Measurements from ENCODE around the gene C5orf24.
"Not testable (repeated sequence)": the region's sequence is repeated elsewhere in the genome, so short reads cannot be mapped to it uniquely, and the experiment has no call there.

The C5orf24 gene

DNA sequence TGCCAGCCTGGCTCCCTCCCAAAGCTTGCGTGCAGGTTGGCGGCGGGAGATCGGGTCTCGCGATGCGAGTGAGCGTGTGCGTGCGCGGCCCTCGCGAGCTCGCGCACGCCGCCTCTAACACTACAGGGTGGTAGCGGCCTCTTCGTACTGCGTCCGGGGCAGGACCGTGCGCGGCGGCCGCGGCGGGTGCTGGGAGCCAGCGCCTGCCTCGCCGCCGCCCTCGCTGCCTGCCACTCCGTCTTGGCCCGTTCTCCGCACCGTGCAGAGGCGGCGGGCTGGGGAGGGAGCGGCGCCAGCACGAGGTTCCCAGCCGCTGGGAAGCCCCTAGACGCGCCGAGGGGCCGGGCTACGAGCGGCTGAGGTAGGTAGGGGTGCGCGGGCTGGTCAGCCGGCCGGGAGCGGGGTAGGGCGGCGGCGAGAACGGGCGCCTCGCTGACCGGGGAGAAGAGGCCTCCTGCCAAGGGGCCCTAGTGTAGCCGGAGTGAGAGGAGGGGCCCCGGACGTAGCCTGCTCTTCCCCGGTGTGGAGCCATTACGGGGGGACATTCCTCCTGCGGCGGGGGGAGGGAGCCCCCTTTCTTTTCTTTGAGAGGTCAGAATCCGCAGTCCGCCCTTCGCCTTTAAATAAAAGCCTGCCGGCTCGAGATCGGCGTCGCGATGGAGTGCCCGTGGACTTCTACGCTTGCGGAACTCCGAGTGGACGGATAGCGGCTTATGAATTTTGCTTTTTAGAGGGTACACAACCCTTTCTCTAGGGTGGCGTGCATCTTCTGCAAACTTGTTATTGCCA is at the start of gene C5orf24:
Gene C5orf24, plus strand, starts transcription at position 117 of the 789 bp plus-strand sequence. CDS start 8,933 bp downstream, outside the sequence.
- peak; percentile 90 for DNase-seq

DNA sequence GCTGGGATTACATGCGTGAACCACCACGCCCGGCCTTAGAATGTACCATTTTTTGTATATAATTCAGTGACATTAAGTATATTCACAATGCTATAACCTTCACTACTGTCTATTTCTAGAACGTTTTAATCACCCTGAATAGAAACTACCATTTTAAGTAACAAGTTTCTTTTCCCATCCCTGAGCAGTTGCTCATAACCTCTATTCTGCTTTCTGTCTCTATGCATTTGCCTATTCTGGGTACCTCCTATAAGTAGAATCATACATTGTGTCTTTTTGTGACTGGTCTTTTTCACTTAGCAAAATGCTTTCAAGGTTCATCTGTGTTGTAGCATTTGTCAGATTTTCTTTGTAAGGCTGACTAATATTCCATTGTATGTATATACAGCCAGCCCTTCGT is 47.3 kb upstream of the C5orf24 start:
- no peak for DNase-seq

DNA sequence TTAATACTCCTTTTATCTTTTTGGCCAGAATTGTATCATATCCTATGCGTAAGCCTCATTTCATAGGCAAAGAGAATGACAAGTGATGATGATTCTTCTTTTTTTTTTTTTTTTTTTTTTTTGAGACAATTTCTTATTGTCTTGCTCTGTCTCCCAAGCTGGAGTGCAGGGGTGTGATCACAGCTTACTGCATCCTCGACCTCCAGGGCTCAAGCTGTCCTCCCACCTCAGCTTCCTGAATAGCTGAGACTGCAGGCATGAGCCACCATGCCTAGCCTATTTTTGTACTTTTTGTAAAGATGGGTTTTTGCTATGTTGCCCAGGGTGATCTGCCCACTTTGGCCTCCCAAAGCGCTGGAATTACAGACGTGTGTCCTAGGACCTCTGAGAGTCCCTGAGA is 41.9 kb upstream of the C5orf24 start:
- DNase-seq, result no peak

DNA sequence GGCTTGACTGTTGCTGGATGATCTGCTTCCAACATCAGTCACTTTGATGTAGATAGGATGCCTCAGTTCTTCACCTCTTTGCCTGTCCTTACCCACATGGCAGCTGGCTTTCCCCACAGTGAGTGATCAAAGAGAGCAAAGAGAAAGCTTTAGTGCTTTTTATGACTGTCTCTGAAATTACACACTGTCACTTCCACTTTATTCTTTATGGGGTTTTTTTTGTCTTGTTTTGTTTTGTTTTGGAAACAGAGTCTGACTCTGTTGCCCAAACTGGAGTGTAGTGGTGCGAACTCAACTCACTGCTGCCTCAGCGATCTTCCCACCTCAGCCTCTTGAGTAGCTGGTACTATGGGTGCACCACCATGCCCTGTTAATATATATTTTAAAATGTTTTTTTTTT is 32.4 kb upstream of the C5orf24 start:
- no peak for DNase-seq

GRCh38 chr5:134813827-134814226 is 31.9 kb upstream of the C5orf24 start:
- DNase-seq, result no peak

DNA sequence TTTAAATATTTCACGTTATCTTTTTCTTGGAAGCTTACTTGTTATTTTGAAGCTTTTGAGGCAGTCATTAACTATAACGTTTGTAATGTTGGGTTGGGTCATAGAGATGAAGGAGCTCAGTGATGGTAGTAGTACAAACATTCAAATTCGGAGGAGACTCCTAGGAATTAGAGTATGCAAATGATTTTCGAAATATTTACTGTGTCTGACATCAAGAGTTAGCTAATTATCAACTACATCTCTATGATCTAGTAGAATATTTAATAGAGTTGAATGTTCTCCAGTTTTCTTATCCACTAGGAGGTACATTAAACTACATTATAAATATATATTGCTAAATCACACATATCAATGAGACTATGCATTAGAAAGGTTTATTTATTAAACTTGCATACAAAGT is 28.8 kb upstream of the C5orf24 start:
- DNase-seq, result no peak

GRCh38 chr5:134818776-134819175 is 27.0 kb upstream of the C5orf24 start:
- DNase-seq, result no peak

DNA sequence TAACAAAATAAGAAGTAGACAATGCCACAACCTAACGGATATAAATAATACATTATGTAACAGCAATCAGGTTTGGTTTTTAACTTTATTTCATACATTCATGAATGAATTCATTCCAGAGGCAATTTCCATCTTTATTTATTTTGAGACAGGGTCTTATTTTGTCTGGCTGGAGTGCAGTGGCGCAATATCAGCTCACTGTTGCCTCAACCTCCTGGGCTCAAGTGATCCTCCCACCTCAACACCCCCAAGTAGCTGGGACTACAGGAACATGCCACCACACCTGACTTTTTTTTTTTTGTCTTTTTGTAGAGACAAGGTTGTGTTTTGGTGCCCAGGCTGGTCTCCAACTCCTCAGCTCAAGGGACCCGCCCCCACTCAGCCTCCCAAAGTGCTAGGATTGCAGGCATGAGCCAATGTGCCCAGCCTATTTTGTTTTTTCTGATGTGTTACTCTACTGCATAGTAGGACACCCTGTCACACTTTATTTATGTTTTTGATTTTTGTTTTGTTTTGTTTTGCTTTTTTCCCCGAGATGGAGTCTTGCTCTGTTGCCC is 26.3 kb upstream of the C5orf24 start:
- DNase-seq, result no peak

GRCh38 chr5:134821841-134822240 is 23.9 kb upstream of the C5orf24 start:
- no peak for DNase-seq

DNA sequence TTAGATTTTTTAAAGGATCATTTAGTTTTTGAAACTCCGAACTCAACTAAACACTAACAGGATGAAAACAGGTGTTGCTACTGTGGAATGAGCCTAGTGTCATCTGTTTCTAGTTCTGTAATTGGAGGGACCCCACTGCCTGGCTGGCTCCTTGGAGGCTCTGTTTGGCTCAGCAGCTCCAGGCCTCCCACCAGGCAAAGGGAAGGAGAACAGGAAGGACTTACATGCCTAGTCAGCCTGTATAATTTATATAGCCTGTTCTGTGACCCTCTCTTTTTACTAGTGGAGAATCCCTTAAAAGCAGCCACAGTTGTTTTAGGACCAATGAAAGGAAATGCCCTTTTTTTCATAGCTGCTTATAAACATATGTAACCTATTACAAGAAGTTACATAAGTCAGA is 21.1 kb upstream of the C5orf24 start:
- DNase-seq, result no peak

GRCh38 chr5:134825212-134825611 is 20.6 kb upstream of the C5orf24 start:
- DNase-seq, result no peak

DNA sequence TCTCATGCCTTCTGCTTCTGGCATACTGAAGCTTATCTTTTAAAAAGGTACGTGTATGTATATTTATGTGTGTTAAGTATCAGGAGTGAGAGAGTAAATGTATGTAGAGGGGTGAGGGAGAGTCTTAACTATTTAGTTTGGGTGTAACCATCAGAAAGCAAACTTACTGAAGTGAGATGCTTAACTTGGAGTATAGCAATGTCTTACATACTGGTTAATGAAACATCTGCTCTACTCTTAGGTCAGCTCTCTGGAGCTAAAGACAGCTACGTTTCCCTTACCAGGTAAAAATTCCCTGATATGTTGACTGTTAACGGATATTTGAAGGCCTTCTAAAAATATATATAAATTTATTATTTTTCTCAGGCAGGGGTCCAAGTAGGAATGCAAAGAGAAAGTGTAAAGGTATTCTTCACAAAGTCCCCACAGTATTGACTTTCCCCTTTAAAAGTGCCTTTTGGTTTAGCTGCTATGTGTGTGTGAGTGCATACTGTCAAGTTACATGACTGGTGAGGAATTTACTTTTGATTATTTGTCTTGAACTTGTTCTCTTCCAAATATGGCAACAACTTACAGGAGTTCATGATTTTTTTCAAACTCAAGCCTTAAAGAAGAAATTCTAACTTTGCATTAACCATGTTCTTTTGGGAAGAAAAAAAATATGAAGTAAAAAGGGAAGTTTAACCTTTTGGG is 12.3 kb upstream of the C5orf24 start:
- no peak for DNase-seq

DNA sequence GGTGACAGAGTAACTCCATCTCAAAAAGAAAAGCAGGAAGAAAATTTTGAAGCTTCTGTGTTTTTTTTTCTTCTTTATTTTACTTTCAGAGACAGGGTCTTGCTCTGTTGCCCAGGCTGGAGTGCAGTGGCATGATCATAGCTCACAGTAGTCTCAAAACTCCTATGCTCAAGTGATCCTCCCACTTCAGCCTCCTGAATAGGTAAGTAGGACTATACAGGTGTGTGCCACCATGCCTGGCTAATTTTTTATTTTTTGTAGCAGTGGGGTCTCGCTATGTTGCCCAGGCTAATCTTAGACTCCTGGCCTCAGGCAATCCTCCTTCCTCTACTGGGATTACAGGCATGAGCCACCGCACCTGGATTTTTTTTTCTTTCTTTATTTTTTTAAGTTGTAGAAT is 10.1 kb upstream of the C5orf24 start:
- DNase-seq, result no peak

DNA sequence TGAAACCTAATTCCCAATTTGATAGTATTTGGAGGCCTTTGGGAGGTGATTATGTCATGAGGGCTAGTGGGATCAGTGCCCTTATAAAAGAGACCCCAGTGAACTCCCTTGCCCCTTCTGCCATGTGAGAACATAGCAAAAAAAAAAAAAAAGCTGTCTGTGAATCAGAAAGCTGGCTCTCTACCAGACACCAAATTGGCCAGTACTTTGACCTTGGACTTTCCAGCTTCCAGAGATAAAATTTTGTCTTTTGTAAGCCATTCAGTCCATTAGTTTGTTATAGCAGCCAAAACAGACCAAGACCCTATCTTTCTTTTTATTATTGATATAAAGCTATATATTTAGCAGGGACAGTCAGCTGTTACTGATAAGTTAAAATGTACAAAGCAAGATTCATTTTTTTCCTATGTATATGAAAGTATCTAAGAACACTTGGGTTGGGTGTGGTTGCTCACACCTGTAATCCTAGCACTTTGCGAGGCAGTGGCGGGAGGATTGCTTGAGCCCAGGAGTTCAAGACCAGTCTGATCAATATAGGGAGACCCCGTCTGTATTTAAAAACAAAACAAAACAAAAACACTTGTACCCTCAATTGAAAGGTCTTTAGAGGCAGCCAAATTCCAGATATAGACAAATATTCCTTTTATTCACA is 8.1 kb upstream of the C5orf24 start:
- no peak for DNase-seq

DNA sequence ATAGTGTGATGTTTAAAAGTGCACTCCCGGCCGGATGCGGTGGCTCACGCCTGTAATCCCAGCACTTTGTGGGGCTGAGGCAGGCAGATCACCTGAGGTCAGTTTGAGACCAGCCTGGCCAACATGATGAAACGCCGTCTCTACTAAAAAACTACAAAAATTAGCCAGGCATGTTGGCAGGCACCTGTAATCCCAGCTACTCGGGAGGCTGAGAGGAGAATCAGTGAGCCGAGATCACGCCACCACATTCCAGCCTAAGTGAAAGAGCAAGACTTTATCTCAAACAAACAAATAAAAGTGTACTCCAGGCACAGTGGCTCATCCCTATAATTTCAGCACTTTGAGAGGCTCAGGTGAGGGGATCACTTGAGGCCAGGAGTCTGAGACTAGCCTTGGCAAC is 7.4 kb upstream of the C5orf24 start:
- DNase-seq, result not testable (repeated sequence)

- no peak for DNase-seq
These were observed 5.0 kb upstream of the C5orf24 start for GRCh38 chr5:134840811-134841210.

GRCh38 chr5:134844252-134844651 is 1.5 kb upstream of the C5orf24 start:
- DNase-seq, result no peak

DNA sequence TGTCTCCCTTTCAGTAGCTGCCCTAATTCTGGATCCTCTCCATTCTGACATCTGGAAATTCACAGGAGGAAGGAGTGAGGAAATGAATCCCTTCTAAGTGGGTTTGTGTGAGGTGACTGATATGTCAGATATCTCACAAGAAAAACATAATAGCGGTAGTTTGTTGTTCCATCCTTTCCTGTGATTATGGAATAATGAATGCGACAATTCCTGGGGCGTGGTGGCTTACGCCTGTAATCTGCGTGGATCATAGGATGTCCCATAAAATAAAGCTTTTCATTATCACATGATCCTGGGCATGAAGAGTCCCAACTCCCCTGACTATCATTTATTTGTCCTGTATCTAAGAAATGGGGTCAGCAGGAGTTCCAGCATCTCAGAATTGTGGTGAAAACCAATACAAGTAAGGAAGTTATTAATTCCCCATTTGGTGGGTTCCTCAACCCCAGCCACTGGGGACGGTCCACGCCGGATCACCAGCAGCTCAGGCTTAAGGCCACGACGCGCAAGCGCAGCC is 375 bp upstream of the C5orf24 start:
- no peak for DNase-seq

- DNase-seq, result no peak
These were observed 833 bp downstream of the C5orf24 start for GRCh38 chr5:134846641-134846960.

DNA sequence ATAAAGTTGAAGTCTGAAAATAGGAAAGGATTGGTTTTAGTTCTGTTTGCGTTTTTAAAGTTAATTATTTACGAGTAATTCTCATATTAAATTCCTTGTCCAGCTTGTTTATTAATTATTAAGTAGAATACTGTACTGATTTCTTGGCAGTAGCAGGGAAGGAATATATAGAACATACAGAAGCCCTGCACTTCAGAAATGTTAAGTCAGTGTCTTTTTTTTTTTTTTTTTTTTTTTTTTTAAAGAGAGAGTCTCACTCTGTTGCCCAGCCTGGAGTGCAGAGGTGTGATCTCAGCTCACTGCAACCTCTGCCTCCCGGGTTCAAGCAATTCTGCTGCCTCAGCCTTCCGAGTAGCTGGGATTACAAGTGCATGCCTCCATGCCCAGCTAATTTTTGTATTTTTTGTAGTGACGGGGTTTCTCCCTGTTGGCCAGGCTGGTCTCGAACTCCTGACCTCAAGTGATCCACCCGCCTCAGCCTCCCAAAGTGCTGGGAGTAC is 3.7 kb downstream of the C5orf24 start:
- not testable (repeated sequence) for DNase-seq

GRCh38 chr5:134851307-134851923 is 5.6 kb downstream of the C5orf24 start:
- no peak for DNase-seq

- not testable (repeated sequence) for DNase-seq
These were observed 10.7 kb downstream of the C5orf24 start for GRCh38 chr5:134856465-134856864.

GRCh38 chr5:134857401-134857800 is 11.6 kb downstream of the C5orf24 start:
- DNase-seq, result no peak

Data from activated CD4-positive, CD25-positive, alpha-beta regulatory T cell treated with anti-CD3 and anti-CD28 coated beads, Interleukin-2, amount 50 U/mL, for 72 hours (primary cell).